Stimulated activated memory B cell treated with anti-CD40 and anti-IgM and Interleukin-4, amounts not matched to agents 10 μg/mL and 1 μg/mL and 100 μg/mL, for 72 hours (primary cell): Measurements from ENCODE around the gene GFRA3.
"Not testable (repeated sequence)": the region's sequence is repeated elsewhere in the genome, so short reads cannot be mapped to it uniquely, and the experiment has no call there.

Source experiments
- ATAC-seq: fragments of 150-1000 bp; cut with Tn5 transposase; 2 replicates; pipeline ENCODE4 v1.10.0; 2021
- H3K27ac Mint-ChIP-seq: one replicate; pipeline ENCODE4 v1.8.0; 2022; ENCODE audit warnings: mild to moderate bottlenecking, mixed read lengths
- H3K27me3 Mint-ChIP-seq: one replicate; pipeline ENCODE4 v1.8.0; 2022; ENCODE audit warnings: mixed read lengths
- H3K36me3 Mint-ChIP-seq: one replicate; pipeline ENCODE4 v1.8.0; 2022; ENCODE audit warnings: mixed read lengths
- H3K4me1 Mint-ChIP-seq: one replicate; pipeline ENCODE4 v1.8.0; 2022; ENCODE audit warnings: mixed read lengths
- H3K4me3 Mint-ChIP-seq: one replicate; pipeline ENCODE4 v1.8.0; 2022; ENCODE audit warnings: mild to moderate bottlenecking, moderate library complexity, mixed read lengths
- H3K9me3 Mint-ChIP-seq: one replicate; pipeline ENCODE4 v1.8.0; 2022; ENCODE audit warnings: mixed read lengths

The GFRA3 gene

GRCh38 chr5:138271281-138271680 is 3.1 kb downstream of the GFRA3 start:
- H3K9me3 Mint-ChIP-seq: no peaks in the 10 kb centered on the region
- peaks cover 6% of the 10 kb centered on the region for H3K4me1 Mint-ChIP-seq
- ATAC-seq: no peak

DNA sequence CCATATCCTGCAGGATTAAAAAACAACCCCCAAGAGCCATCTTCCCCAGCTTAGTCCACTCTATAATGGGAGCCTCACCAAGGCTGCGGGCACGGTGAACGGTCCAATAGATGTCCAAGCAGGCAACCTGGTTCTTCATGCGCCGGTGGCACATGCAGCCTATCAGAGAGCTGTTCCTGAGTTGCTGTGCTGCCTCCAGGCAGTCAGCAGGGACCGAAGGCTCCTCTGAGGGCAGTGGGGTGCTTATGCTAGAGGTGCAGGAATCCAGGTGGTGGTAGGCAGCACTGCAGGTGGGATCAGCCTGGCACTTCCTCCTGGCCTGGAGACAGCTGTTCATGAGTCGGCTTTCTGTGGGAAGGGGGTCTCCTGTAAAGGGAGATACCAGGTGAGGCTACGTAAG is 10.2 kb downstream of the GFRA3 start:
- H3K27ac Mint-ChIP-seq: no peak overlapping the region
- peak; percentile 27 for ATAC-seq
- H3K4me3 Mint-ChIP-seq: no peak overlapping the region
- H3K4me1 Mint-ChIP-seq: no peaks in the 10 kb centered on the region
- H3K27me3 Mint-ChIP-seq: peaks cover 25% of the 10 kb centered on the region
- H3K36me3 Mint-ChIP-seq: no peaks in the 10 kb centered on the region
- no peaks in the 10 kb centered on the region for H3K9me3 Mint-ChIP-seq

More at GRCh38 chr5:138271281-138271680, 3.1 kb downstream of the GFRA3 start:
- Mint-ChIP-seq H3K36me3 (no peaks in the 10 kb centered on the region), H3K27me3 (peaks cover 65% of the 10 kb centered on the region), H3K27ac (no peak overlapping the region), H3K4me3 (no peak overlapping the region)

DNA sequence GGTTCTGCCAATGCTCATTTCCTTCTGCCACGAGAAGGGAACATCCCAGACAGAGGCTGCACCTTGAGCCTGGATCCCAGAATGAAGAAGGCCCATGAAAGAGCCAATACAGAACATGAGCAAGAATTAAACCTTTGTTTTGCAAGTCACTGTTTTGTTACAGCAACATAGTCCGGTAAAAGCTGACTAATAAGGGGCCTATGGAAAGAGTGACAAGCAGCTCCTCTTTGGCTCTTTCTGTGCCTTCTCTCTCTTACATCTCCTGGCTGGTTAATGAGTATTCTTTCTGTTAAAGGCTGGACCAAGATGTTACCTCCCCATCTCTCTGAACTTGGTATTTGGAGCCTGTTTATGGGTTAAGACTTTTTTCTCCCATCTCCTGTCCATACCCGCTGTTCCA is 10.8 kb downstream of the GFRA3 start:
- Mint-ChIP-seq H3K4me1 (no peaks in the 10 kb centered on the region), H3K9me3 (no peaks in the 10 kb centered on the region)

DNA sequence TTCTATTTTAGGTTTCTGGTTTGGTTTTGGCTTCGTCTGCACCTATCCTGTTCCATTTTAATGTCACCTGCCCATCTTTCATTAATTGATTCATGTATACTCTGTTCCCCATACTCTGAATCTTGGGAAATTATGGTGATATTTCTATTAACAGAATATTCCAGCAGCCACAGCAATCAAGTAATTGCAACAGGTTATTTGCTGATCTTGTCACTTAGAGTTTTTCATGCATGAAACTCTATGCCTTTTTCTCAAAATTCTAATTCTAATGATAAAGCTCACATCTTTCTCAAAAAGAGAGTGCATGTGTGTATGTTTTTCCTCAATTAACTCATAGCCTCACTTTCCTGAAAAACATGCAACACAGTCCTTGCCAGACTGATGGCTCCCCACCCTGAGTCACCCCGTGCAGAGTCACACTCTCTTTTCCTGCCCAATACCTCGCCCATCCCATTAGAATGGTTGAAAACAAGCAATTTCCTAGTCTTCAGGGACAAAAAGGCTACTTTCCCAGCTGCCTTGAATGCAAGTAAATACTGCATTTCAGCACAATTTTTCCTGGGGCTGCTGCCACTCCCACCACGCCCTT is 15.6 kb downstream of the GFRA3 start:
- Mint-ChIP-seq H3K4me1 (no peaks in the 10 kb centered on the region), H3K27me3 (peaks cover 16% of the 10 kb centered on the region), H3K36me3 (no peaks in the 10 kb centered on the region), H3K4me3 (no peak overlapping the region), H3K9me3 (no peaks in the 10 kb centered on the region), H3K27ac (no peak overlapping the region)
- no peak for ATAC-seq

More for the DNA sequence above, 10.8 kb downstream of the GFRA3 start:
- ATAC-seq: no peak
- H3K27ac Mint-ChIP-seq: no peak overlapping the region
- no peaks in the 10 kb centered on the region for H3K36me3 Mint-ChIP-seq
- peaks cover 29% of the 10 kb centered on the region for H3K27me3 Mint-ChIP-seq
- H3K4me3 Mint-ChIP-seq: no peak overlapping the region

- Mint-ChIP-seq H3K4me1 (no peaks in the 10 kb centered on the region), H3K27ac (no peak overlapping the region), H3K4me3 (no peak overlapping the region), H3K36me3 (no peaks in the 10 kb centered on the region), H3K9me3 (no peaks in the 10 kb centered on the region), H3K27me3 (peaks cover 27% of the 10 kb centered on the region)
- no peak for ATAC-seq
These were observed 16.8 kb downstream of the GFRA3 start for GRCh38 chr5:138257583-138257982.

DNA sequence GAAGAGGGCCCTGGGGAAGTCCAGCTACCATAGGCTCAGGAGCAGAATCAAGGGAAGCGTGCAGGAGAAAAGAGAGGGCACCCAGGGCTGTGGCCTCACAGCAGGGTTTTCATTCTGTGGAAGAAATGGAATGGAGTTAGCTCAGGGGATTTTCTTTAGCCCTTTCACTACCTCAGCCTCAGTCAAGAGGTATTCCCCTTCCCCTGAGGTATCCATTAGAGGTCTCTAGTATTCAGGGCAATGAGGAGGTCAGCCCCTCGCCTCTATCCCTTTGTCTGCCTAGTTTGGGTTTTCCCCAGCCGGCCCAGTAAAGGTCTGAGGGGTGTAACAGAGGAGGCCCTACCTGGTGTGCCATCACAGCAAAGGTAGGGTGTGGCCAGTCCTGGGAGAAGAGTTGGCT is 21.5 kb downstream of the GFRA3 start:
- H3K36me3 Mint-ChIP-seq: no peaks in the 10 kb centered on the region
- no peak overlapping the region for H3K27ac Mint-ChIP-seq
- H3K4me3 Mint-ChIP-seq: no peak overlapping the region
- peak; percentile 63 for ATAC-seq
- no peaks in the 10 kb centered on the region for H3K9me3 Mint-ChIP-seq
- peaks cover 28% of the 10 kb centered on the region for H3K27me3 Mint-ChIP-seq
- H3K4me1 Mint-ChIP-seq: no peaks in the 10 kb centered on the region

DNA sequence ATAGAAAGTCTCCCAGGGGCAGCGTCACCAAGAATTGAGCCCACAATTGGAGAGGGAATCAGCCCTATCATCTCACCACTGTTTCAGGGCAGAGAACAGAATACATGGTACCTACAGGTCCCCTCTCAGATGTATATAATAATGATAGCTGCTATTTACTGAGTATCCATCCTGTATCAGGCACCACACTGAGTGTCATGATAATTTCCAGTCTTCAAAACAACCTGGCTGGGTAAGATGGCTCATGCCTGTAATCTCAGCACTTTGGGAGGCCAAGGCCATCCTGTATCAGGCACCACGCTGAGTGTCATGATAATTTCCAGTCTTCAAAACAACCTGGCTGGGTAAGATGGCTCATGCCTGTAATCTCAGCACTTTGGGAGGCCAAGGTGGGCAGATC is 26.6 kb downstream of the GFRA3 start:
- H3K9me3 Mint-ChIP-seq, ATAC-seq, H3K4me3 Mint-ChIP-seq, H3K27ac Mint-ChIP-seq, H3K36me3 Mint-ChIP-seq, H3K4me1 Mint-ChIP-seq: not testable (repeated sequence)
- H3K27me3 Mint-ChIP-seq: peaks cover 37% of the 10 kb centered on the region

GRCh38 chr5:138246822-138247221 is 27.6 kb downstream of the GFRA3 start:
- peaks cover 35% of the 10 kb centered on the region for H3K27me3 Mint-ChIP-seq
- H3K27ac Mint-ChIP-seq: no peak overlapping the region
- no peak overlapping the region for H3K4me3 Mint-ChIP-seq
- no peak for ATAC-seq
- no peaks in the 10 kb centered on the region for H3K4me1 Mint-ChIP-seq
- H3K36me3 Mint-ChIP-seq: no peaks in the 10 kb centered on the region
- H3K9me3 Mint-ChIP-seq: no peaks in the 10 kb centered on the region

GRCh38 chr5:138246334-138246733 is 28.1 kb downstream of the GFRA3 start:
- ATAC-seq: no peak
- Mint-ChIP-seq H3K27me3 (peaks cover 37% of the 10 kb centered on the region), H3K4me1 (peaks cover 2% of the 10 kb centered on the region), H3K9me3 (no peaks in the 10 kb centered on the region), H3K4me3 (no peak overlapping the region), H3K36me3 (no peaks in the 10 kb centered on the region), H3K27ac (no peak overlapping the region)

GRCh38 chr5:138245717-138246116 is 28.7 kb downstream of the GFRA3 start:
- H3K4me3 Mint-ChIP-seq: no peak overlapping the region
- no peak overlapping the region for H3K27ac Mint-ChIP-seq
- H3K9me3 Mint-ChIP-seq: no peaks in the 10 kb centered on the region
- peaks cover 9% of the 10 kb centered on the region for H3K4me1 Mint-ChIP-seq
- H3K27me3 Mint-ChIP-seq: peaks cover 43% of the 10 kb centered on the region
- ATAC-seq: no peak
- H3K36me3 Mint-ChIP-seq: no peaks in the 10 kb centered on the region

- no peak overlapping the region for H3K27ac Mint-ChIP-seq
- no peak for ATAC-seq
- peaks cover 13% of the 10 kb centered on the region for H3K4me1 Mint-ChIP-seq
- H3K9me3 Mint-ChIP-seq: no peaks in the 10 kb centered on the region
- H3K27me3 Mint-ChIP-seq: peaks cover 58% of the 10 kb centered on the region
- no peak overlapping the region for H3K4me3 Mint-ChIP-seq
- H3K36me3 Mint-ChIP-seq: no peaks in the 10 kb centered on the region
These were observed 30.6 kb downstream of the GFRA3 start for GRCh38 chr5:138243794-138244193.

- H3K9me3 Mint-ChIP-seq: no peaks in the 10 kb centered on the region
- ATAC-seq: peak; percentile 34
- peaks cover 13% of the 10 kb centered on the region for H3K4me1 Mint-ChIP-seq
These were observed 32.5 kb downstream of the GFRA3 start for GRCh38 chr5:138241688-138242571.

GRCh38 chr5:138240650-138241385 is 33.6 kb downstream of the GFRA3 start:
- peaks cover 51% of the 10 kb centered on the region for H3K27me3 Mint-ChIP-seq
- no peaks in the 10 kb centered on the region for H3K36me3 Mint-ChIP-seq
- no peaks in the 10 kb centered on the region for H3K9me3 Mint-ChIP-seq
- H3K4me3 Mint-ChIP-seq: no peak overlapping the region
- peak; percentile 50 for ATAC-seq
- H3K27ac Mint-ChIP-seq: peak overlapping the region; percentile 8
- H3K4me1 Mint-ChIP-seq: peaks cover 13% of the 10 kb centered on the region

More at GRCh38 chr5:138241688-138242571, 32.5 kb downstream of the GFRA3 start:
- Mint-ChIP-seq H3K36me3 (no peaks in the 10 kb centered on the region), H3K27me3 (peaks cover 61% of the 10 kb centered on the region), H3K27ac (no peak overlapping the region), H3K4me3 (peak overlapping the region; percentile 38)

DNA sequence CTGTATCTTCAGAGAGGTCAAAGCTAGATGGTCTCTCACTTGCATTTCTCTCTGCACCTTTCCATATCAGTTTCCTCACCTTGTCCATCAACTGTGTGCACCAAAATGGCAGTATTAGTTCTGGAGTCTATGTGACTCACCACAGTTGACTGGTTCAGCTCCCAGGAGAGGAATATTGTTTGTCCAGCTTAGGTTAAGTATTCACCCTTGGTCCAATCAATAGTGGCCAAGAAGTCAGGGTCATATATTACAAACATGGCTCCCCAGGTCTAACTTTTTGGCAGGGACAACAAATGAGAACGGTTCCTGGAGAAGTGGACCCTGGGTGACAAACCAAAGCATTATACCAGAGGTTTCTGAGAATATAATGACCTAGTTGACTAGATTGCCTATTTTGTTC is 36.4 kb downstream of the GFRA3 start:
- H3K27me3 Mint-ChIP-seq: peaks cover 56% of the 10 kb centered on the region
- no peaks in the 10 kb centered on the region for H3K36me3 Mint-ChIP-seq
- H3K4me1 Mint-ChIP-seq: peaks cover 13% of the 10 kb centered on the region
- ATAC-seq: no peak
- H3K9me3 Mint-ChIP-seq: no peaks in the 10 kb centered on the region
- no peak overlapping the region for H3K27ac Mint-ChIP-seq
- H3K4me3 Mint-ChIP-seq: no peak overlapping the region

DNA sequence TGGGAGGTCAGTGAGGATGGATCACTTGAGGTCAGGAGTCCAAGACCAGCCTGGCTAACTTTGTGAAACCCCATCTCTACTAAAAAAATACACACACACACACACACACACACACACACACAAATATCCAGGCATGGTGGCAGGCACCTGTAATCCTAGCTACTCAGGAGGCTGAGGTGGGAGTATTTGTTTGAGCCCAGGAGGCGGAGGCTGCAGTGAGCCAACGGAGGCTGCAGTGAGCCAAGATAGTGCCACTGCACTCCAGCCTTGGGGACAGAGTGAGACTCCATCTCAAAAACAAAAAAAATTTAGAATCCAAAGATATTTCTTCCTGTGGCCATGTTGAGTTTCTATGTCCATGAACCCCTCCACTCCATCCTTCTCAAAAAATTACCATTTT is 39.8 kb downstream of the GFRA3 start:
- Mint-ChIP-seq H3K27me3 (peaks cover 51% of the 10 kb centered on the region), H3K4me3 (no peak overlapping the region), H3K4me1 (no peaks in the 10 kb centered on the region), H3K36me3 (no peaks in the 10 kb centered on the region), H3K9me3 (no peaks in the 10 kb centered on the region), H3K27ac (no peak overlapping the region)
- no peak for ATAC-seq
